Thoracic aorta endothelial cell (primary cell): ENCODE data around the gene OR5B17. TPM values are rescaled to one million over a fixed set of nuclear protein-coding genes. Genes with fewer than 3 reads are reported as not detected.

Experiments used
- total RNA-seq: library from RNA; depleted of rRNA; stranded (reverse); fragments of >200 nt; gene quantifications from 2 replicates; pipeline ENCODE4 v1.2.3, GENCODE V29; 2012

Gene OR5B17
- not detected in 2 replicates for total RNA-seq

DNA sequence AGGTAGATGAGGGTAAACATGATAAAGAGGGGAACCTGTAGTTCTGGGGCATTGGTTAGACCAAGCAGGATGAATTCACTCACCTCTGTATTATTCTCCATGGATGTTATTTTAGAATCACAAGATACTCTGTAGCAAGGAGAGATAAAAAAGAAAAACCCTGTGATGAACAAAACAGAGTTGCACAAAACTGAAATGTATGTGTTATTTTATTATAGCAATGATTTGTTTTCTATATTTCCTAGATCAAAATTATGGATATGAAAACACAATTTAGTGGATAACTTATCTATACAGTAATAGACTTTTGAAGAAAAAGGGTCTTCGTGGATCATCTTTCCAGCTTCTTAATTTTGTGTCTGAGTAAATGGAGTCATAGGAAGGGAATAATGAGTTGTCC is at the start of gene OR5B17:
Gene OR5B17, minus strand, starts transcription at position 101 of the 400 bp plus-strand sequence. Its CDS starts 0 bp downstream, at position 101.

DNA sequence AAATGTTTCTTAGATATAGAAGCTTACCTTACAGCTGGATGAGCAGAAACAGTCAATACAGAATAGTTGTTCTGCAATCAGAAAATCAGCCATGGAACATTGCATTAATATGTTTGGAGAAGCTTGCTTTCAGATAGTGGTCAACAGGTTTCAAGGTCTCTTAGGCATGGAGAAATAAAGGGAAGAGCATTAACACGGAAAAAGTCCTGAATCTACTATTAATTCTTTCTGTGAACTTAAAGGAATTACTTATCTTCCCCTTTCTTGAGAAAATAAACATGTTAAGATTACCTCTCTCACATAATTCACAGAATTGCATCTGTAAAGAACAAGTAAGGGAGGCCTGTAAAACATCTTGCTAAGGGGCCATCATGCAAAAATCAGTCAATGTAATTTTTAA is 47.9 kb upstream of the OR5B17 start, which contains the start of gene OR5B3:
Gene OR5B3, minus strand, starts transcription at position 101 of the 400 bp plus-strand sequence. CDS start 3,465 bp downstream, outside the sequence.

Other genes starting within 250 kb of the OR5B17 start
- not detected in 2 replicates for gene OR9I1, start 233.5 kb downstream of the OR5B17 start, total RNA-seq
- not detected in 2 replicates for gene OR9Q2, start 170.0 kb downstream of the OR5B17 start, total RNA-seq
- not detected in 2 replicates for gene OR1S2, start 154.9 kb downstream of the OR5B17 start, total RNA-seq
- gene OR1S1, start 146.3 kb downstream of the OR5B17 start, total RNA-seq = not detected in 2 replicates
- not detected in 2 replicates for gene OR10Q1, start 130.2 kb downstream of the OR5B17 start, total RNA-seq
- 0.07 TPM in 1 of 2 replicates, not detected in the other for gene OR10W1, start 90.8 kb downstream of the OR5B17 start, total RNA-seq
- gene OR5B3, start 47.8 kb upstream of the OR5B17 start, total RNA-seq = not detected in 2 replicates
- gene OR5B2, start 69.1 kb upstream of the OR5B17 start, total RNA-seq = not detected in 2 replicates
- not detected in 2 replicates for gene OR5B12, start 83.2 kb upstream of the OR5B17 start, total RNA-seq
- gene OR5B21, start 149.0 kb upstream of the OR5B17 start, total RNA-seq = not detected in 2 replicates
- gene LPXN, start 216.8 kb upstream of the OR5B17 start, total RNA-seq = 4.9 and 8.4 TPM in 2 replicates
- gene ZFP91, start 220.0 kb upstream of the OR5B17 start, total RNA-seq = 73.7 and 83.9 TPM in 2 replicates